GM23248 (cell line): ENCODE results near the gene PKN2.

Source experiments
- EZH2 ChIP-seq: fragments of 200-600 bp; sonication (generic); IDR thresholded peaks from 2 replicates; pipeline ENCODE4 v1.6.1; 2018; ENCODE audit warnings: antibody characterized with exemption, mild to moderate bottlenecking; ENCODE audit not compliant: insufficient read depth, poor library complexity, severe bottlenecking
- EZH2phosphoT487 ChIP-seq: fragments of 200-600 bp; sonication (generic); IDR thresholded peaks from 2 replicates; pipeline ENCODE4 v1.6.1; 2018; ENCODE audit warnings: antibody characterized with exemption, moderate library complexity, mild to moderate bottlenecking, low read depth; ENCODE audit not compliant: insufficient read depth

GRCh38 chr1:88640060-88640459, 44.0 kb upstream of the PKN2 start:
- no peak for TF ChIP-seq EZH2
- no peak for TF ChIP-seq EZH2phosphoT487
